Gastroesophageal sphincter (tissue), 3 donors: Measurements from ENCODE around the gene ERC1.

Experiments
- CTCF ChIP-seq, 4 experiments: fragments of 200-600 bp in 2 of 4; fragments of 450-650 bp in 2 of 4; sonication (generic) in 1 of 4; IDR thresholded peaks; one replicate each; pipeline ENCODE4 v1.5.1; 2017 to 2019; ENCODE audit warnings: antibody characterized with exemption in 4 of 4, mild to moderate bottlenecking in 2 of 4, moderate library complexity in 2 of 4
- POLR2A ChIP-seq, 2 donors: fragments of 450-650 bp; IDR thresholded peaks; one replicate each; pipeline ENCODE4 v1.6.1; 2017; ENCODE audit warnings: antibody characterized with exemption in 2 of 2, mild to moderate bottlenecking in 2 of 2, moderate library complexity in 1 of 2
- POLR2AphosphoS5 ChIP-seq: sonication (generic); formaldehyde crosslinking; IDR thresholded peaks from one replicate; pipeline ENCODE4 v1.6.1; 2017; ENCODE audit warnings: antibody characterized with exemption

DNA sequence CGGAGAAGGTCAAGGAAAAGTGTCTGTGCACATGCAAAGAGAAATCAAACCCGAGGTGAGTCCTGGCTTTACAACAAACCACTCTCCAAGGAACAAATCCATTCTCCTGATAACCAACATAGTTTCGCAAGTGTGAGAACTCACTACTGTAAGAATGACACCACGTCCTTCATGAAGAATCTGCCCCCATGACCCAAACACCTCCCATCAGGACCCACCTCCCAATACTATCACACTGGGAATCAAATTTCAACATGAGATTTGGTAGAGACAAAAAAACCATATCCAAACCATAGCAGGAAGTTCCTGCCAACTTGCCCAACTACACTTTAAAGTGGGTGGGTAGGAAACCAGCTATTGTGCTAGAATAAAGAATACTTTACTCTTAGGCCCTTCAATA, 2.4 kb upstream of the ERC1 start:
- no peak for TF ChIP-seq CTCF (IDR thresholded peaks at IDR 0.05)
- TF ChIP-seq POLR2AphosphoS5 = no peak
- no peak for TF ChIP-seq POLR2A (IDR thresholded peaks at IDR 0.05)
